Adrenal gland (tissue), 12 donors: Measurements from ENCODE around the gene MAZ. TPM values are rescaled to one million over a fixed set of nuclear protein-coding genes. Genes with fewer than 3 reads are reported as not detected.

ENCODE experiments used
- DNase-seq, 7 donors: peaks; one replicate each; pipeline ENCODE4 v3.0.0-alpha.2; 2019 to 2020
- H3K27ac ChIP-seq, 5 donors: fragments of 200-600 bp; sonication (generic) in 4 of 5; 1 replicate in 3 of 5; 2 replicates in 2 of 5; pipeline versions ENCODE4 v1.5.1 to v1.8.0; 2016 to 2020; ENCODE audit warnings: mild to moderate bottlenecking in 1 of 5
- H3K27me3 ChIP-seq: fragments of 200-600 bp; 2 replicates; pipeline ENCODE4 v1.8.0; 2021
- H3K36me3 ChIP-seq, 2 donors: fragments of 200-600 bp; replicated peaks in 1 of 2; 1 replicate in 1 of 2; 2 replicates in 1 of 2; pipeline versions ENCODE4 v1.5.1 to v1.8.0; 2018 to 2022
- H3K4me1 ChIP-seq, 2 donors: fragments of 200-600 bp; replicated peaks in 1 of 2; 1 replicate in 1 of 2; 2 replicates in 1 of 2; pipeline versions ENCODE4 v1.5.1 to v1.8.0; 2018 to 2021
- H3K4me3 ChIP-seq, 4 donors: fragments of 200-600 bp; sonication (generic) in 3 of 4; one replicate each; pipeline ENCODE4 v1.5.1; 2016 to 2018
- H3K9me3 ChIP-seq, 3 donors: fragments of 200-600 bp; sonication (generic) in 1 of 3; replicated peaks in 1 of 3; 1 replicate in 2 of 3; 2 replicates in 1 of 3; pipeline versions ENCODE4 v1.5.1 to v1.8.0; 2016 to 2021
- CTCF ChIP-seq, 6 experiments: fragments of 450-650 bp in 4 of 6; fragments of 200-600 bp in 2 of 6; sonication (generic) in 1 of 6; IDR thresholded peaks; 1 replicate in 5 of 6; 2 replicates in 1 of 6; pipeline versions ENCODE4 v1.5.1 to v1.8.0; 2016 to 2021; ENCODE audit warnings: antibody characterized with exemption in 6 of 6, mild to moderate bottlenecking in 2 of 6, moderate library complexity in 1 of 6
- POLR2A ChIP-seq, 2 donors: fragments of 450-650 bp; IDR thresholded peaks; one replicate each; pipeline ENCODE4 v1.6.1; 2017; ENCODE audit warnings: antibody characterized with exemption in 2 of 2, mild to moderate bottlenecking in 2 of 2, moderate library complexity in 1 of 2
- WGBS, 4 donors: extraction: QIAGEN DNeasy Blood & Tissue Kit in 2 of 4; methylation state at CpG; one replicate each; pipeline versions ENCODE4 v1.1.5 to v1.1.7; 2013 to 2017; 5-methylcytosine and 5-hydroxymethylcytosine counted together
- intact Hi-C, 2 donors: fragments of 100-400 bp; cut with DNase I; formaldehyde crosslinking; loops; one replicate each; pipeline versions ENCODE4 v1.14.1 to v1.15.0; 2022 to 2023
- polyA plus RNA-seq, 3 donors: library from polyadenylated mRNA; stranded (reverse); fragments of 200-250 nt in 2 of 3; fragments of 350-450 nt in 1 of 3; fragmentation: Illumina TruSeq in 1 of 3; extraction: RNeasy Lipid Tissue Mini Kit (QIAGEN cat#74804) in 1 of 3; gene quantifications; one replicate each; pipeline ENCODE4 v1.2.3, GENCODE V29; 2013 to 2014
- total RNA-seq, 9 donors: library from RNA; depleted of rRNA in 4 of 9; stranded (reverse); fragments of >200 nt in 4 of 9; fragments of 120-200 nt in 1 of 9; fragmentation: NEBNext Ultra II Directional in 1 of 9; extraction: Animal tissue kit (Norgen Biotek cat#: 25700) in 1 of 9; gene quantifications; one replicate each; pipeline versions ENCODE4 v1.1.0 to v1.2.4, GENCODE V29; 2013 to 2023
- donor health status: healthy with polysubstance abuse.
- donor health status: Bipolar disorder and iron deficiency.
- donor health status: DM: yes; HTN: yes; CAD: no.
- donor health status: DM: no; HTN: no; CAD: no.
- donor health status: DM: no; HTN: no; CAD: no.
- donor health status: DM: yes; HTN: yes; CAD: no.

MAZ gene
- total and polyA plus RNA-seq, 12 donors: 78.8 to 304 (median 143) TPM

GRCh38 chr16:29806641-29807425 is 504 bp downstream of the MAZ start:
- Histone ChIP-seq H3K27ac (peak overlapping the region; percentile 54 to 97 (median 93)), H3K4me3 (peak overlapping the region in 2 of 4 donors; percentile 25 to 66), H3K36me3 (peaks cover 0 to 18% of the 10 kb centered on the region in 2 donors), H3K4me1 (peaks cover 29 to 46% of the 10 kb centered on the region in 2 donors), H3K9me3 (no peaks in the 10 kb centered on the region), H3K27me3 (no peaks in the 10 kb centered on the region)
- intact Hi-C loops: no loop called here
- peak; percentile 61 to 80 (median 70) for DNase-seq
- WGBS, 4 donors: 0 to 1% (median 1%) methylated on average over 3 to 98 of the region's 99 CpGs
- TF ChIP-seq CTCF (IDR thresholded peaks at IDR 0.05) (peak in 1 of 6 experiments; percentile 4), POLR2A (IDR thresholded peaks at IDR 0.05) (no peak)

DNA sequence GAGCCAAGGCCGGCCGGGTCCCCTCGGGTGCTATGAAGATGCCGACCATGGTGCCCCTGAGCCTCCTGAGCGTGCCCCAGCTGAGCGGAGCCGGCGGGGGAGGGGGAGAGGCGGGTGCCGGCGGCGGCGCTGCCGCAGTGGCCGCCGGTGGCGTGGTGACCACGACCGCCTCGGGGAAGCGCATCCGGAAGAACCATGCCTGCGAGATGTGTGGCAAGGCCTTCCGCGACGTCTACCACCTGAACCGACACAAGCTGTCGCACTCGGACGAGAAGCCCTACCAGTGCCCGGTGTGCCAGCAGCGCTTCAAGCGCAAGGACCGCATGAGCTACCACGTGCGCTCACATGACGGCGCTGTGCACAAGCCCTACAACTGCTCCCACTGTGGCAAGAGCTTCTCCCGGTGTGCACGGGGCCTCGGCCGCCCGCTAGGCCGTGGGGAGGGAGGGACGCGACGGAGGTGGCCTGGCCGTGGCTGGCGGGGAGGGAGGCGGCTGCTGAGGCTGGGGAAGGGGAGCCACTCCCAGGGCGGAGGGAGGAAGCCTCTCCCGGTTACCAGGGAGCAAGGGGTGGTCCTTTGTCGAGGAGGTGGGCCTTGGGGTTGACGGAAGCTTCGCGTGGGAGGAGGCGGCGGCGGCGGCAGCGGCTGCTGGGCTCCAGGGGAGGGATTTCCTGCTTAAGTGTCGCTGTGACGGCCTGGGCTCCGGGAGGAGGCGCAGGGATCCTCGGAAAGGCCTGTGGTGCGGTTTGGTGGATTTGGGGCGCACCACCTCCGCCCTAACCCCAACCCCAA is 1.3 kb downstream of the MAZ start:
- WGBS, 4 donors: 2 to 3% (median 2%) methylated on average over 13 to 69 of the region's 69 CpGs
- Histone ChIP-seq H3K4me1 (peaks cover 34 to 54% of the 10 kb centered on the region in 2 donors), H3K27ac (peak overlapping the region; percentile 54 to 97 (median 93)), H3K27me3 (no peaks in the 10 kb centered on the region), H3K9me3 (no peaks in the 10 kb centered on the region), H3K4me3 (peak overlapping the region in 2 of 4 donors; percentile 25 to 66), H3K36me3 (peaks cover 0 to 18% of the 10 kb centered on the region in 2 donors)
- TF ChIP-seq POLR2A (IDR thresholded peaks at IDR 0.05): peak; percentile 47 to 73
- TF ChIP-seq CTCF (IDR thresholded peaks at IDR 0.05): peak in 4 of 6 experiments; percentile 17 to 52 (median 36)
- peak; percentile 89 to 96 (median 94) for DNase-seq
- intact Hi-C loops: no loop called here

DNA sequence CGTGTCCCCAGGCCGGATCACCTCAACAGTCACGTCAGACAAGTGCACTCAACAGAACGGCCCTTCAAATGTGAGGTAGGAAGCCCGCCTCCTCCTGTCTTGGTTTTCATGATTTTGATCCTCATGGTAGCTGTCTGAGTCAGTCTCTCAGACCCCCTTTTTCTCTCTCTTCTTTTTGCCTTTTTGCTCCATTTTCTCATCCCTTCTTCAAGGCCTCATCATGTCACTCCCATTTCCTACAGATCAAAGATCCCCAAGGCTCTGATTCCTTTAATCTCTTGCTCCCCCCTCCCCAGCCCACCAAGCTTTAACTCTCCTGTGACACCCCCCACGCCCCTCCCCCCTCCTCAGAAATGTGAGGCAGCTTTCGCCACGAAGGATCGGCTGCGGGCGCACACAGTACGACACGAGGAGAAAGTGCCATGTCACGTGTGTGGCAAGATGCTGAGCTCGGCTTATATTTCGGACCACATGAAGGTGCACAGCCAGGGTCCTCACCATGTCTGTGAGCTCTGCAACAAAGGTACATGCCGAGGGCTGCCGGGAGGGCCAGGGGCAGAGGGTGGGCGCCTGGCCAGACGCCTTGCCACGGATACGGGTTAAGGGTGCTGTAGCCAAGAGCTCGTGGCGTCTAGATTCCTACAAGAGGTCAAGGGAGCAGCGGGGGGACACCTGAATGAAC is 2.0 kb downstream of the MAZ start:
- peak; percentile 44 to 78 (median 56) for DNase-seq
- Histone ChIP-seq H3K4me1 (peaks cover 34 to 59% of the 10 kb centered on the region in 2 donors), H3K27me3 (no peaks in the 10 kb centered on the region), H3K4me3 (peak overlapping the region in 2 of 4 donors; percentile 25 to 66), H3K9me3 (no peaks in the 10 kb centered on the region), H3K27ac (peak overlapping the region; percentile 54 to 97 (median 93)), H3K36me3 (peaks cover 0 to 18% of the 10 kb centered on the region in 2 donors)
- 36 to 42% (median 37%) methylated on average over 22 to 25 of the region's 25 CpGs for WGBS, 4 donors
- no peak for TF ChIP-seq CTCF (IDR thresholded peaks at IDR 0.05)
- TF ChIP-seq POLR2A (IDR thresholded peaks at IDR 0.05): no peak
- intact Hi-C loops: no loop called here
